Measurements from ENCODE around the gene TXLNB.
"Not testable (repeated sequence)": the region's sequence is repeated elsewhere in the genome, so short reads cannot be mapped to it uniquely, and the experiment has no call there.

The TXLNB gene

DNA sequence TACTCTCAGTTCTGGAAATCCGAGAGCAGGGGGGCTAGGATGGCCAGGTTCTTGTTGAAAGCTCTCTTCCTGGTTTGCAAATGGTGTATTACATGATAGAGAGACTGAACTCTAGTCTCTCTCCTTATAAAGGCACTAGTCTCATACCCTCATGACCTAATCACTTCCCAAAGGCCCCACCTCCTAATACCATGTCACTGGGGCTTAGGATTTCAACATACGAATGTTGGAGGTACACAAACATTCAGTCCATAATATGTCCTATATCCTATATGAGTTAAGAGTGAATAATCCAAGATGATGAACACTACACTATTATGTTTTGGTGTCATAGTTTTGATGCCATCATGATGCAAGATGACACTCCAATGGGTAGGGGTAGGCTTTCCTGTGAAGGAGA lies 20.0 kb upstream of the TXLNB start:
- DNase-seq (ENCODE audit: low read depth, low spot score), result no peak

DNA sequence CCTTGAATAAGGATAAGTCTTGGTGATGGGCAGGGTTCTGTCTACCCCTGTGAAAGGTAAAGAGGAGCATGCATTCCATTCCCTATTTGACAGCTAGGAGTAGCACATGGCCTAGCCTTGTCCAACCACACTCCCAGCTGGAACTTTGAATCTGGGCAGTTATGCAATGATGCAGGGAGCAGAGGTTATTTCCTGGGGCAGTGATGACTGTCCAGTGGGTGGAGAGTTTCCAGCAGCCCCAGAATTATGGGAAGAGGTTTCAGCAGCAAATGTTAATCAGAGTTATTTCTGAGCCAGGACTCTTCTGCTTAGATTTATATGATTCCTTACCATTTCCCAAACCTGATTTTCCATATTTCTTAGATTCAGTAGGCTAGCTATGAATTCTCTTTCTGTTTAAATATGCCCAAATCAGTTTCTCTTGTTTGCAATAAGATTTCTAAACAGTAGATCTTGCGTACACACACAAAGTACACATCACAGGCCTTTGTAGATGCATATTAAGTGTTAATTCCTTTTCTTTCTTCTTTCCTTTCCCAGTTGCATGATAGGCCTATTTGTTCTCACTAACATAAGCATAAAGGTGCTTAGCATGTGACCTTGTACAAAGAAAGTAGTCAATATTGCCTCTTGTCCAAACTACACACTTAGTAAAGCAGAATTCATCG lies 17.3 kb upstream of the TXLNB start:
- DNase-seq (ENCODE audit: low read depth, low spot score), result no peak

DNA sequence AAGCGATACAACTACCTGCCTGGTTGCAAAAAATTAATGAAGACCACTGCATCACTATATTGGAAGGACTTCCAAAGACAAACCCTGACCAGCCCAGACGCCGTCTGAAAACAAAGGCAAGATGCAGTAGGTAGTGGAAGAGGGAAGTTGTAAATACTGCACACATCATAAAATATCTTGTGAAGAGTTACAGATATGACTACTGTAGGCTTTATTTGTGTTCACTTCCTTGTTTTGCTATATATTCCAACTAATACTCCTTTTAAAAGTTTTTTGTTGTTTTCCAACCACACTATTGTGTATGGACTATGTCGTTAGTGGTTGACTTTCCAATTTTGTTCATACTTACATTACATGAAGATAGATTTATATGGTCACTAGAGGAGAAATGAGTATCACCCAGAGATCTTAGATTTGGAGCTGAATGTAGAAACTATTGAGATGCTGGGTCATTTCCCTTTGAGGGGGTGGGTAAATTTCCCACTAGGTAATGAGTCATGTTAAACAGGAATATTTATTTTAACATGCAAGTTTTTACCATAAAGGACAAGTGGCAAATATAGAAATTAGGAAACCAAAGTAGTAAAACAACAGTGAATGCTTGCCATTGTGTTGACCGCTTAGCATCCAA lies 16.6 kb upstream of the TXLNB start:
- no peak for DNase-seq (ENCODE audit: low read depth, low spot score)

DNA sequence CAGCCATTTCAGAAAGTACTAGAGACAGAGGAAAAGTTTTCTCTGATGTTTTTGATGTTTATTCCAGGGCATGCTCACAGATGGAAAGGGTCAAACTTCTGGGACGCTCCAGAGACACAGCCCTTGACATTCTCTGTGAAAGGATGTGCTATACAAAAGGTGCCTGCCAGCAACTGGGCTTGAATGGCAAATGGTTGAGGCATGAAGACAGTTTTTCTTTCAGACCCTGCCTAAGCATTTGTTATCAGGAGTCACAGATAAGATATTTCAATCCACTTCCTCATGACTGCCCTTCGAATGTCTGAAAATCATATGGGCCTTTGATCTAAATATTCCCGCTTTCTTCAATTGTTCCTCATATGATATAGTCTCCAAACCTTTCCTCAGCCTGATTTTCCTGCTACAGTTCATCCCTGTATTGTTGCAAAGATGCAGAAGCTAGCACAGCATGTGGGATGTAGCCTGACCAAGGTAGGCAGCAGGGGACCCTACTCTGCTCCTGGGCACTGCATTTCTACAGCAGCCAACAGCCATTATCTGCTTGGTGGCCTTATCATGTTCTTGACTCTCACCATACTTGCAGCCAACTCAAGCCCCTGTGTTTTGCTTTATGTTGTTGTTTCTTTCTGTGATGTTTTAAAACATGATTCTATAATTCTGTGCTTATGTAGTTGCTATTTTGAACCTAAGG lies 14.6 kb upstream of the TXLNB start:
- DNase-seq (ENCODE audit: low read depth, low spot score), result no peak

DNA sequence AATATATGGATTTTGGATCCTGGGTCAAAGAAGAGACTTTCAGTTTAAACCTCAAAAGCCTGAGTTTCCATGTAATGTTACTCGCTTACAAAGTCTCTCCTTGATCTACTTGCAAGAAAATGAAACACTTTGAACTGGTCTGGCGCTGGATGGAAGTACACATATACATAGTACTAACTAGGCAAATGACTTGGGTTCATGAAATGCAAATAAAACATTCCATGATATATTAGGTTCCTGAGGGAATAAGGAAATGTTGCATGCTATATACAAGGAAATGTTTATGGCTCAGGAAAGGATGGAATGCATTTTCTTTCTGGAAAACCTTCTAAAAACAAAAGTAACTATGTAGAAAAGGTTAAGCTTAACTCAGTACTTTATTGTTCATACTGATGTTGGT lies 11.4 kb upstream of the TXLNB start:
- DNase-seq (ENCODE audit: low read depth, low spot score), result no peak

DNA sequence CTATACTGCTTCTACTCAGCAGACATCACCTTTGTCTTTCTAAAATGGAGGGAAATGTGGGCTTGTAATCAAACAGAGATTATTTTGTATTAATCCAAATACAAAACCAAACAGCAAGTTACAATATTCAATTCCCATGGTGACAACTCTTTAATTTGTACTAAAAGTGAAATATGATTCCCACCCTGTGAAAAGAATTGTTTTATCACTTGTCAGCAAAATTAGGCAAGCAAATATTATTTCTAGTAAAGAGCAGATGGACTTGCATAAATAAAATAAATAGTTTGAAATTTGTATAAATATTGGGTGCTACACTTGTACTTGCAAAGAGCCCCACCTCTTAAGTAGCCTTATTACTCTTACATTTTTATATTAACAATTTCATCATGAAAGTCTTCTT lies 6.1 kb upstream of the TXLNB start:
- no peak for DNase-seq (ENCODE audit: low read depth, low spot score)

DNA sequence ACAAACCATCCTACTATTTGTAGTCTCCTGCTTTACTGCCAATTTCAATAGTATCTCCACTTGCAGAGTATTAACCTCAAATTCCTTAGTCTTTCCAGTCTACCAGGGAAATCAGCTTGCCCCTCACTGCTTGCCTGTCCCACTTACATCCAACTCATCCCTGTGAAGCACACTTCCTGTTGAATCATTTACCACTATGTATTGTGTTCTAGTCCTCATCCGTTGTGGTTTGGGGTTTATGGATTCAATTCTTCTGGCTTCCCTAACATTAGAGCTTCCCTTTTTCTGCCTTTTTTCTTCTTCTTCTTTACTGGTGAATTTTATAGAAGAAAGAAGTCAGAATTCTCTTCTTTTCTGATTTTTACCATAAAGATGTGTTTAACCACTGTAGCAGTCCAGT lies 5.1 kb upstream of the TXLNB start:
- DNase-seq (ENCODE audit: low read depth, low spot score), result no peak

DNA sequence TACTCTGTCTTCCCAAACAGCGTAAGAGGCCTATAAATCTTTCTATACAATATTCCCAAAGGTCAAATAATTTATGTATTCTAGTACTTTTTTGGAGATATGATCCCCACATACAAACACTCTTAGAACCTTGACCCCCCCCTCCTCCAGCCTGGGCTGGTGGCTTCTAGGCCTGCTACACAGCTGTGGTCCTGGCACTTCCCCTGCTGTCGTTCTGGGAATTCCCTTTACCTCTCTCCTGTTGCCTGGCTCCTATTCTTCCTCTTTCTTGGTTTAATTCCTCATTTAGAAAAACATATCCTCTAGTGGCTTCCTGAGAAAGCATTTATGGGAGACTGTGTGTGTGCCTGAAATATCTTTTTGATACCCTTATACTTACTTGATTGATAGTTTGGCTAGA lies 4.1 kb upstream of the TXLNB start:
- no peak for DNase-seq (ENCODE audit: low read depth, low spot score)

DNA sequence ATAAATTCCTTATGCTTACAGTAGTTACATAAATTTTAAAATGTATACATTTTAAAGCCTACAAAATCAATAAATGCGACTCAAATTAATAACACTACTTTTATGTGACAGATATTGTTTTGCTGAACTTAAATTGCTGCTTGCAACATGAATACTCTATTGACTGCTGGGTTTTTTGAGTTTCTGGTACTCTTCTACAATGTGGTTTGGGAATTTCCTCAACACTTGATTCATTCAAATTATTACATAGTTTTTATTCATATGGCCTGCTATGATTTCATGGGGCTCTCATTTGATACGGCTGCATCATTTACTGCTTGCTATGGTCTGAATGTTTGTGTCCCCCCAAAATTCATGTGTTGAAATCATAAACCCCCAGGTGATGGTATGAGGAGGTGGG lies 2.3 kb upstream of the TXLNB start:
- no peak for DNase-seq (ENCODE audit: low read depth, low spot score)

DNA sequence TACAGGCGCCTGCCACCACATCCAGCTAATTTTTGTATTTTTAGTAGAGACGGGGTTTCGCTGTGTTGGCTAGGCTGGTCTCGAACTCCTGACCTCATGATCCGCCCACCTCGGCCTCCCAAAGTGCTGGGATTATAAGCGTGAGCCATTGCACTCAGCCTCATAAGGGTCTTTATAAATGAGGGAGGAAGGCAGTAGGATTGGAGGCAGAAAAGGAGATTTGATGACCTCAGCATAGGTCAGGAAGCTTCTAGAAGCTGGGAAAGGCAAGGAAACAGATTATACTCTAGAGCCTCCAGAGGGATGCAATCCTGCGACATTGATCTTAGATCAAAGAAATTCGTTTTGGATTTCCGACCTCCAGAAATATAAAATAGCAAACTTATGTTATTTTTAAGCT lies 1.4 kb upstream of the TXLNB start:
- not testable (repeated sequence) for DNase-seq (ENCODE audit: low read depth, low spot score)

DNA sequence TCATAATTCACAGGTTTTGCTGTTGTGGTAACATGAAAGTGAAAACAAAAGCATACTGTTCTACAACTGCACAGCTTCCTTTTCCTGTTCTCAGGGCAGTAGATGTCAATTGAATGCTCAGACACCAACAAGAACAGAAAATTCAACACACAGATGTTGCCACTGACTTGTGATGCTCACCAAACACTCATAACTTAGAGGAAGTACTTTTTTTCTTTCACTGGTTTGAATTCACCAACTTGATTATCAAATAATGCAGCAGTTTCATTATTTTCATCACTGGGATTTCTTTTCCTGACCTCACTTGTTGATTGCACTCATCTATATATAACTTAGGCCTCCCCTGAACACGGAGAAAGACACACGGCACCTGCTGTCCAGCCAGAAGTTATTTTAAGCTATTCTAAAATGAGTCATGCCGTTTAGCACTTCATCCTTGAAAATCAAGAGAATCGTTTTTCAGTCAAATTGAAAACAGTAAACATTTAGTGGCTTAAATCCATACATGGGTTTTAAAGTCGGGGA lies 949 bp downstream of the TXLNB start:
- no peak for DNase-seq (ENCODE audit: low read depth, low spot score)

DNA sequence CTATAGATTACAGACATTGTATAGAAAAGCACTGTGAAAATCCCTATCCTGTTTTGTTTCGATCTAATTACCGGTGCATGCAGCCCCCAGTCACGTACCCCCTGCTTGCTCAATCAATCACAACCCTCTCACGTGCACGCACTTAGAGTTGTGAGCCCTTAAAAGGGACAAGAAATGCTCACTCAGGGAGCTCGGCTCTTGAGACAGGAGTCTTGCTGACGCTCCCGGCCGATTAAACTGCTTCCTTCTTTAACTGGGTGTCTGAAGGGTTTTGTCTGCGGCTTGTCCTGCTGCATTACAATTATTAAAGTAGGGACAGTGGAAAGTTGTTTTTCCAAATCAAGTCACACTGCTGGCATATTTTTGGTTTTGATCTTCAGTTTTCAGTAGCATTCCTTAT lies 2.6 kb downstream of the TXLNB start:
- no peak for DNase-seq (ENCODE audit: low read depth, low spot score)

DNA sequence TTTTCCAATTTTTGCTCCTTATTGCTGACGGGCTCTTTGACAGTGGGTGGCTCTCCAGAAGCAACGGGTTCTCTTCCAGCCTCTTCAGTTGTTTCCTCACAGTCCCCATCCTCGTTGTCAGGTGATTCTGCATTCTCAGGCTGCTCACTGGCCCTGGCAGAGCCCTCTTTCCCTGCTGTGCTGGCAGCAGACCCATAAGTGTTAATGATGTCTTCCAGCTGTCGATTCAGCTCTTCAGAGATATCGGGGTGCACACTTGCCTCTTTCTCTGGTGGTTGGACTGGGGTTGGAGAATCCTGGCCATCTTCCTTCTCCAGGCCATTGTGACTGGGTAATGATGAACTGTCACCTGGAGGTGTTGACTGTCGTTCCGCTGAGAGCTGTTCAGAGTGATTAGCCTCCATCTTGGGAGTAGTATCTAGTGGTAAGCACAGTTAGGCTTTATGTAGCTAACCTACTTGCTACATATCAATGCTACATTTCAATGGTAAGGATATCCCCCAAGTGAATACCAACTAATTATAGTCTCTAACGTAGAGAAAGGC lies 3.2 kb downstream of the TXLNB start:
- no peak for DNase-seq (ENCODE audit: low read depth, low spot score)

DNA sequence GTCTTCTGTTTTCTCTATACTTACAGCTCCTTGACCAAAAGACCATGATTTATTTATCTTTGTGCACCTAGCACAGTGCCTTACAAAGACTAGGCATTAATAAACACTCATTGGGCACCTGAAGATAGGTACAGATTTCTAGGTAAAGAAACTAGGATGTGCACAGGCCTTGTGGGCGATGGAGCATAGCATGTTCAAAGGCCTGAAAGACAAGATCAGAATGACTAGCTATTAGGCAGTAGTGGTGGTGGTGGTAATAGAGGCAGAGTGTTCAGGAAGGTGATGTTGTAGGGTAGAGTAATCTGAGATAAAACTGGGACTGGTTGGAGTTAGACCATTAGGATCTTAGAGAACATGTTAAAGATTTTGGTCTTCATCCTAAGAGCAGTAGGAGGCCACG lies 3.9 kb downstream of the TXLNB start:
- no peak for DNase-seq (ENCODE audit: low read depth, low spot score)

DNA sequence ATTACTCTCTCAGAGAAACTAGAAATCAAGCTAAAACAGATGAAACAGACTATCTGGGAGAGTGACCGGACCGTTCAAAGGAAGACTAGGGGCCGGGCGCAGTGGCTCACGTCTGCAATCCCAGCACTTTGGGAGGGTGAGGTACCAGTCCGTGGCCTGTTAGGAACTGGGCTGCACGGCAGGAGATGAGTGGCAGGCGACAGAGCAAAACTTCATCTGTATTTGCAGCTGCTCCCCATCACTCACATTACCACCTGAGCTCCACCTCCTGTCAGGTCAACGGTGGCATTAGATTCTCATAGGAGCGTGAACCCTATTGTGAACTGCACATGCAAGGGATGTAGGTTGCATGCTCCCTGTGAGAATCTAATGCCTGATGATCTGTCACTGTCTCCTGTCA lies 5.4 kb downstream of the TXLNB start:
- DNase-seq (ENCODE audit: low read depth, low spot score), result not testable (repeated sequence)

DNA sequence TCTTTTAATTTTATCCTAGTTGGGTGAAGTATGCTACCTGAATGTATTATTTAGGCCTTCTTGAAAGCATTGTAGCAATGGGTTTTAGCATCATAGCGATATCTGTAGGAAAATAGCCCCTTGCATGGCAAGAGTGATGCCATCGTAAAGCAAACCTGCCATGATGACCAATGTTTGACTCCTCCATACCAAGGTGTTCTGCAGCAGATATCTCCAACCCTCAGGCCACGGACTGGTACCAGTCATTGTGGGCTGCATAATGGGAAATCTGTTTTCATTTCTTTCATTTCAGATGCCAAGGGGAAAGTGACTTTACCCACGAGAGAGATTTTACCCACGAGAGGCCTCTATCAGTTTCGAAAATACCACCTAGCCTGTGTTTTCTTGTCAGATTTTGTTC lies 6.2 kb downstream of the TXLNB start:
- DNase-seq (ENCODE audit: low read depth, low spot score), result no peak

DNA sequence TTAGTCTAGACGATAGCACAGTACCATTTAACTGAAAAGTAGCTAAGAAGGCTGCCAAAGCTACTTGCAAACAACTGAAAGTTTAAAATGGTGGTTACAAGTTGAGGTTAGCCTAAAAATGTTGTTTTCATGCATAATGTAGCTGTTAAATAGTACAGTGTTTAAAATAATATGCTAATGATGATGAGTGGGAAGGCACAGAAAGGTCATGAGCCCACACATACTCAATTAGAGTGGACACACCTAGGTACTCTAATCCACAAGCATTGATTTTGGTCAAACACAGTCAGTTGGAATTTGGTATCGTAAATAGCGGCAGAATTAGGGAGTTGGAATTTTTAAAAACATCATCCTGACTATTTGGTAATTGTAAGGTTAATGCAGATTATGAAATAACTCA lies 7.0 kb downstream of the TXLNB start:
- DNase-seq (ENCODE audit: low read depth, low spot score), result no peak

DNA sequence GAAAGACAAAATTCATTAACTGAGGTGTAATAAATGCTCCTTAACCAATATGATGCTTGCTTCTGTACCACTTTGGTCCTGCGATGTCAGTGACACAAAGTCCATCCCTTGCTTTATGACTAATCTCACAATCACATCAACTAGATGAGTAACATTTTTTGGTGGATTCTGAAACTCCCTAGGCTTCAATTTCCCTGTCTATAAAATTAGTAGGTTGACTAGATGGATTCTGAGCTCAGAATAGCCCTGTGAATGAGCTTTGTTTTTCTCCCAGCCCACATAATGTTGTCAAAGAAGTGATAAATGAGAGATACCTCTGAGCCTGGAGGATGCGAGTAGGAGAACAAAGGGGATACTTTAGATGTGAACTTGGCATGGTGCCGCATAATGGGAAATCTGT lies 9.1 kb downstream of the TXLNB start:
- DNase-seq (ENCODE audit: low read depth, low spot score), result no peak

DNA sequence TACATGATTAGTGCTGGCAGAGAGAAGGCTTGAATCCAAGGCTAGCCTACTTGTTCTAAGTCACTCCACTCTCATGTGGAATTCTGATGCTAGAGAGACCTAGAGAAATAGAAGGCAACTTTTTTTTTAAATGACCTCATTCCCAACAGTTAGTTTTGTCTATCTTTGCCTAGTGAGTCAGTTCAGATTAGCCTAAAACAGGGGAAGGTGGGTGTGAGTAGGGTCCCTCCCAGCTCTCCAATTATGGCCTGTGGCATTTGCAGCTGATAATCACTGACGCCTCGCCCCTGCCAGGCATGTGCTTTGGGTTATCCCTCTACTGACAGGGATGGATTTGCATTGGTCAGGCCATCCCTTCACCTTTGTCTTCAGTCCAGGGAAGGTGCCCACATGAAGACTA lies 13.6 kb downstream of the TXLNB start:
- DNase-seq (ENCODE audit: low read depth, low spot score), result no peak

DNA sequence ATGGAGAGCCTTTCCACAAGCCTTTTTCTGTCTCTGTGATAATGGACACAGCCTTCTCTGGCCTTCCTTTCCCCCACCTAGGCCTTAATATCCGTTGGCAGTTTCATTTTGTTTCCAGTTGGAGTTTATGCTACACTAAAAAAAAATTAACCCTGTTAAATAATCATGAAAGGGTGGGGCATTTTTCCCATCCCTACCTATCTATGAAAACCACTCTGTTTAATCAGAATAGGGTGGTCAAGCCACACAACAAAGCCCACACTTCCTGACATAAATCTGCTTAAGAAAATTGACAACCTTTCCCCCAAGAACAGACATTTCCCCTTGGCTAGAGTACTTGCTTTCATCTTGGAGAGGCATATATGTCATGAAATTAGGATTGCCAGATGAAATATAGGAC lies 14.2 kb downstream of the TXLNB start:
- no peak for DNase-seq (ENCODE audit: low read depth, low spot score)

DNA sequence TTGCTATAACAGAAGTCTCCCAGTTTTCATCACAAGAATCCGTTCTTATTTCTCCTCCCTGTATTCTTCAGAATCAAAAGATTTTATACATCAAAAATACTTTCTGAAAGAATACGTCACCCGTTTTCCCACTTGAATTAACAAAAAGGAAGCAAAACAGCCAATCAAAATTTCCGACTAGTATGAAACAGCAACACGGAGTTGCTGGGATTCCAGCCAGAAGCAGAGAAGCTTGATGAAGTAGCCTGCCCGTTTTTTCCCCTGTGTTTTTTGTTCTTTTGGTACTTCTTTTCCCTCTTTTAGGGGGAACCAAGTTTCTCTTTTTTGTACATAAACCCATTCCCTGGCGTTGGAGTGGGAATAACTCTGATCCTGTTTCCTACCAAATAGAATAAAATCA lies 14.6 kb downstream of the TXLNB start:
- DNase-seq (ENCODE audit: low read depth, low spot score), result no peak

DNA sequence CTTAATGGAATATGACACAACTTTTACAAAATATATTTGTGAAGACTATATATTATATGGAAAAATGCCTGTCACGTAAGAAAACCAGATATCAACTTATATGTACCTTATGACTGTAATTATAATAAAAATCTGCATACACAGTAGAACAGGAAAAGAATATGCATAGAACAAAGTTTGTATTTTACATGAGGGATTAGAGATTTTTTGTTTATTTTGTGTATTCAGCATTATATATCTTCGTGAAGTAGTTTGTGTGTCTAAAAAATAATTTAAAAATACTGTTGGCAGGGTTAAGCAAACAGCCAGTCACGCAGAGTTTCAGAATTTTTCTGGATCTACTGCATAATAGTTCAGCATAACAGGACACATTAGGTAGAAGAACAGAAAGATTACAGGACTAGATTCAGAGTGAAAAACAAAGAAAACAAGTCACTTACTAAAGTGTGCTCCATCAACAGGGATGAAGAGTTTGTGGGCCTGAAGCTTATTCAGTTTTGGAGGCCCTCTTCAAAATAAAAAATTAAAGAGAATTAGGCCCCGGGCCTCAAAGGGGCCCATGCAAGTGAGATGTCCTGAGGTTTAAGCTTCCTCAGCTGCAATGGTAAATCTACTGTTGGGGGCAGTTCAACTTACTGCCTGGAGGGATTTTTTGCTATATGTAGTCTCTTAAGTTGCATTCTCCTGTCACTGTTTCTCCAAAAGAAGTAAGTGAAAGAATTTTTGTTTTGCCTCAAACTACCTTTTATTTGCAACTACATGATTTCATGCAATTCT lies 16.3 kb downstream of the TXLNB start:
- no peak for DNase-seq (ENCODE audit: low read depth, low spot score)
